GM12878 (cell line): ENCODE data around the gene MRPS21. TPM values are rescaled to one million over a fixed set of nuclear protein-coding genes. Genes with fewer than 3 reads are reported as not detected.

Source experiments
- ATAC-seq: fragments of 200-7000 bp; cut with Tn5 transposase; 3 replicates; pipeline ENCODE4 v1.9.1; 2020; ENCODE audit warnings: mild to moderate bottlenecking, moderate library complexity
- BruUV-seq: library from RNA; stranded (reverse); fragments of 400-500 nt; replicated peaks from 2 replicates; lab custom pipeline; 2021; lab: Mats Ljungman, UMichigan
- CTCF ChIA-PET: fragments of 300-600 bp; sonication (Branson Sonifier 250); formaldehyde crosslinking; extraction: SDS; loops from one replicate; lab custom pipeline; 2021; ENCODE audit warnings: inconsistent platforms; lab: Yijun Ruan, JAX
- POLR2A ChIA-PET: fragments of 350-600 bp; formaldehyde crosslinking; extraction: SDS; loops from one replicate; lab custom pipeline; 2021; ENCODE audit warnings: inconsistent platforms; lab: Charles Lee
- RAD21 ChIA-PET: fragments of 300-600 bp; sonication (Branson Sonifier 250); formaldehyde crosslinking; loops from one replicate; lab custom pipeline; 2023; ENCODE audit warnings: antibody characterized with exemption; ENCODE audit not compliant: unreplicated experiment; lab: Charles Lee
- SMC1A ChIA-PET: fragments of 300-600 bp; sonication (Branson Sonifier 250); formaldehyde crosslinking; loops from one replicate; lab custom pipeline; 2023; ENCODE audit not compliant: unreplicated experiment, uncharacterized antibody; lab: Charles Lee
- DNase-seq: peaks from one replicate; pipeline ENCODE4 v3.0.0-alpha.2; 2011; ENCODE audit warnings: low read depth, low spot score
- FAIRE-seq: peaks from 3 replicates; lab custom pipeline; 2011; peaks lifted over from hg19 to GRCh38; lab: Jason Lieb, UNC
- H2AFZ ChIP-seq: 2 replicates; pipeline ENCODE4 v1.6.0; 2011; ENCODE audit warnings: low read depth, low read length, control low read depth; ENCODE audit not compliant: control insufficient read depth
- H3K27ac ChIP-seq: 2 replicates; pipeline ENCODE4 v1.5.1; 2011; ENCODE audit warnings: control low read depth; ENCODE audit not compliant: control insufficient read depth, insufficient read depth
- H3K27me3 ChIP-seq, 2 experiments: replicated peaks in 1 of 2; 2 replicates each; pipeline versions ENCODE4 v1.6.0 to v1.6.1; 2011; ENCODE audit warnings: low read length in 1 of 2; ENCODE audit not compliant: control insufficient read depth in 2 of 2, insufficient read depth in 2 of 2
- H3K36me3 ChIP-seq, 2 experiments: 2 replicates each; pipeline ENCODE4 v1.5.1; 2011; ENCODE audit warnings: low read length in 1 of 2; ENCODE audit not compliant: control insufficient read depth in 2 of 2, insufficient read depth in 2 of 2
- H3K4me1 ChIP-seq: 2 replicates; pipeline ENCODE4 v1.6.1; 2011; ENCODE audit warnings: mild to moderate bottlenecking, low read length, moderate library complexity, mixed read lengths; ENCODE audit not compliant: control insufficient read depth, insufficient read depth
- H3K4me2 ChIP-seq: 2 replicates; pipeline ENCODE4 v1.6.0; 2011; ENCODE audit warnings: control low read depth; ENCODE audit not compliant: control insufficient read depth, insufficient read depth
- H3K4me3 ChIP-seq: fragments of 200-600 bp; sonication (generic); 2 replicates; pipeline ENCODE4 v1.5.1; 2016
- H3K79me2 ChIP-seq: 2 replicates; pipeline ENCODE4 v1.6.0; 2011; ENCODE audit warnings: low read length; ENCODE audit not compliant: control insufficient read depth, insufficient read depth
- H3K9ac ChIP-seq: 2 replicates; pipeline ENCODE4 v1.8.0; 2011; ENCODE audit warnings: low read length, control low read depth, mixed read lengths; ENCODE audit not compliant: control insufficient read depth, insufficient read depth
- H3K9me3 ChIP-seq: replicated peaks from 3 replicates; pipeline ENCODE4 v1.5.1; 2011; ENCODE audit warnings: mild to moderate bottlenecking, low read length; ENCODE audit not compliant: control insufficient read depth, insufficient read depth
- H4K20me1 ChIP-seq: 2 replicates; pipeline ENCODE4 v1.6.0; 2011; ENCODE audit not compliant: control insufficient read depth, insufficient read depth
- DPF2 ChIP-seq: fragments of 450-650 bp; IDR thresholded peaks from 2 replicates; pipeline ENCODE4 v1.6.1; 2017; ENCODE audit warnings: mild to moderate bottlenecking
- ELK1 ChIP-seq: IDR thresholded peaks from 2 replicates; pipeline ENCODE4 v1.6.1; 2012; ENCODE audit warnings: low read depth, low read length, improper control_type of control experiment
- RELA ChIP-seq: fragments of 450-650 bp; IDR thresholded peaks from 2 replicates; pipeline ENCODE4 v1.8.0; 2014; ENCODE audit warnings: borderline replicate concordance; ENCODE audit not compliant: partially characterized antibody
- WGBS: methylation state at CpG from one replicate; pipeline ENCODE4 v1.1.6; 2016; ENCODE audit warnings: low lambda C conversion rate; ENCODE audit not compliant: insufficient replicate concordance, insufficient coverage; ENCODE audit errors: missing lambda C conversion rate; 5-methylcytosine and 5-hydroxymethylcytosine counted together
- in situ Hi-C: fragments of 300-500 bp; cut with MboI; formaldehyde crosslinking; loops from 9 replicates; pipeline ENCODE4 v1.14.3; 2018; ENCODE audit warnings: mixed read lengths
- intact Hi-C: fragments of 100-400 bp; cut with micrococcal nuclease; formaldehyde crosslinking; loops from one replicate; pipeline ENCODE4 v1.14.2; 2022; ENCODE audit not compliant: unreplicated experiment
- polyA plus RNA-seq, 11 experiments: library from polyadenylated mRNA; depleted of rRNA in 4 of 11; unstranded in 6 of 11; stranded (reverse) in 5 of 11; fragments of >200 nt; fragmentation: Nextera tagmentation in 4 of 11; fragmentation: Illumina TruSeq in 1 of 11; extraction: Ambion mirVana in 4 of 11; extraction: Trizol in 1 of 11; gene quantifications; 1 replicate in 1 of 11; 2 replicates in 10 of 11; pipeline versions ENCODE4 v1.2.1 to v1.2.3, GENCODE V29; 2011 to 2016; ENCODE audit warnings: inconsistent platforms in 2 of 11, missing spikeins in 2 of 11, low read depth in 1 of 11
- total RNA-seq, 4 experiments: library from RNA; depleted of rRNA in 3 of 4; stranded (reverse); fragments of >200 nt in 3 of 4; fragmentation: Illumina TruSeq in 1 of 4; extraction: Trizol in 1 of 4; gene quantifications; 2 replicates each; pipeline versions ENCODE4 v1.2.1 to v1.2.3, GENCODE V29; 2013 to 2021

MRPS21 gene
- total and polyA plus RNA-seq, 10 of the 15 experiments (the other 5 are each of a cell fraction or from before 2014, with no cell fraction given) = 69.4 to 275 (median 103) TPM

DNA sequence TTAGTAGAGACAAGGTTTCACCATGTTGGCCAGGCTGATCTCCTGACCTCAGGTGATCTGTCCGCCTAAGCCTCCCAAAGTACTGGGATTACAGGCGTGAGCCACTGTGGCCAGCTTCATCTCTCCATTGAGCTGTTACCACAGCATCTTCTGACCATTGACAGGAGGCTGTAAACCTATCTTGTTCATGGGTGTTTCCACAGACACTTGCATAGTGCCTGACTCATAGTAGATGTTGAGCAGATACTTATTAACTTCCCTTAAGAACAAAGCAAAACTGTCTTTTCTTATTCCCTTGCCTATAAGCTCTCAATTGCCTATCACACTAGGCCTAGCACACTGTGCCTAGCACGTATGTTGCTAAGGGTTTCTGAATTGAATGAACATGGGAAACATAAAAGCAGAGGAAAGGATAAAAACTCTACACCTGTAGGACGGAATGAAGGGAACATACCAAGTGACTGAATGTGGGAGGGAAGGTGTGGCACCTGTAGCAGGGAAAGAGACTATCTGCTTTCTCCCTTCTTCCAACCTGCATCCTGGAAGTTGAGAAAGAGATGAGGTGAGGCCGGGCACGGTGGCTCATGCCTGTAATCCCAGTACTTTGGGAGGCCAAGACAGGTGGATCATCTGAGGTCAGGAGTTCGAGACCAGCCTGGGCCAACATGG, 22.2 kb upstream of the MRPS21 start:
- 95% methylated on average over 7 of the region's 7 CpGs for WGBS
- ChIA-PET POLR2A (interaction anchor here (1.7 to 1.8 kb wide), 2 partner anchors 9 to 92 kb away, joined by 4 to 6 read pairs; partner anchors contain the start of gene RPRD2), RAD21 (no interaction called here), CTCF (interaction anchor here (0.6 to 4.3 kb wide), 3 partner anchors 10 to 19 kb away, joined by 3 to 29 read pairs (median 14); partner anchors contain the start of gene CIART), SMC1A (interaction anchor here (1.3 to 2.4 kb wide), 2 partner anchors 10 to 15 kb away, joined by 5 to 6 read pairs; no protein-coding TSS in a partner anchor)
- no peak for DNase-seq
- TF ChIP-seq DPF2 (no peak), RELA (no peak), ELK1 (no peak)
- H3K4me3 ChIP-seq = no peak overlapping the region
- in situ Hi-C loops (no loop called here), intact Hi-C loops (loop anchor here (5.0 kb wide), 1 partner anchor 34 kb away; the partner anchor contains the start of gene ANP32E)
- no peak for FAIRE-seq
- H3K79me2 ChIP-seq = peaks cover 26% of the 10 kb centered on the region
- no peaks in the 10 kb centered on the region for H4K20me1 ChIP-seq
- H3K4me2 ChIP-seq = no peak overlapping the region
- H2AFZ ChIP-seq = no peak overlapping the region
- no TSS peak for BruUV-seq
- H3K27me3 ChIP-seq = no peaks in the 10 kb centered on the region
- no peak overlapping the region for H3K9ac ChIP-seq
- H3K27ac ChIP-seq = no peak overlapping the region
- H3K36me3 ChIP-seq = 0 out of 4 replicates have a peak, but pooled peaks cover 0 to 2% of the 10 kb centered on the region in 2 experiments
- no peak for ATAC-seq
- H3K9me3 ChIP-seq = no peaks in the 10 kb centered on the region
- H3K4me1 ChIP-seq = peaks cover 13% of the 10 kb centered on the region
